ENCODE measurements around the gene NSG1. TPM values are rescaled to one million over a fixed set of nuclear protein-coding genes. Genes with fewer than 3 reads are reported as not detected.

Gene NSG1
- total RNA-seq, 1 experiment from 2014 or later, result 1.3 TPM

GRCh38 chr4:4460759-4461158 is 73.9 kb downstream of the NSG1 start:
- DNase-seq (ENCODE audit: low spot score), result no peak
- ChIA-PET POLR2A (ENCODE audit: low non-redundant PET) (no interaction called here), CTCF (no interaction called here)
- BruUV-seq (replicated peaks), result no TSS peak
- TF ChIP-seq EZH2 (IDR thresholded peaks at IDR 0.05; ENCODE audit: borderline replicate concordance, low read depth, low read length, poor library complexity, severe bottlenecking) (no peak), CTCF (conservative IDR thresholded peaks at IDR 0.05; ENCODE audit: low read depth, low read length) (no peak)
- H3K4me1 ChIP-seq (ENCODE audit: insufficient read depth, low read length, poor library complexity, severe bottlenecking), result no peaks in the 10 kb centered on the region
- intact Hi-C loops (cut with micrococcal nuclease; ENCODE audit: unreplicated experiment), result no loop called here
- peaks cover 6% of the 10 kb centered on the region for H3K36me3 ChIP-seq (ENCODE audit: insufficient read depth, low read length, poor library complexity, severe bottlenecking)
- no peak overlapping the region for H3K27ac ChIP-seq (ENCODE audit: low read depth, low read length, poor library complexity, severe bottlenecking)
- H3K27me3 ChIP-seq (replicated peaks; ENCODE audit: insufficient read depth, low read depth, low read length, poor library complexity), result no peaks in the 10 kb centered on the region
- no peak overlapping the region for H3K4me3 ChIP-seq (ENCODE audit: low read depth, low read length, poor library complexity, severe bottlenecking)
- no peaks in the 10 kb centered on the region for H3K9me3 ChIP-seq (ENCODE audit: low read depth, low read length, poor library complexity, severe bottlenecking)

- no peaks in the 10 kb centered on the region for H3K27me3 ChIP-seq (replicated peaks; ENCODE audit: insufficient read depth, low read depth, low read length, poor library complexity)
- CTCF ChIA-PET, result no interaction called here
- no peaks in the 10 kb centered on the region for H3K9me3 ChIP-seq (ENCODE audit: low read depth, low read length, poor library complexity, severe bottlenecking)
- intact Hi-C loops (cut with micrococcal nuclease; ENCODE audit: unreplicated experiment), result no loop called here
- POLR2A ChIA-PET (ENCODE audit: low non-redundant PET), result no interaction called here
- no peak for DNase-seq (ENCODE audit: low spot score)
- H3K4me1 ChIP-seq (ENCODE audit: insufficient read depth, low read length, poor library complexity, severe bottlenecking), result no peaks in the 10 kb centered on the region
- no peak overlapping the region for H3K4me3 ChIP-seq (ENCODE audit: low read depth, low read length, poor library complexity, severe bottlenecking)
- H3K36me3 ChIP-seq (ENCODE audit: insufficient read depth, low read length, poor library complexity, severe bottlenecking), result peaks cover 3% of the 10 kb centered on the region
- TF ChIP-seq CTCF (conservative IDR thresholded peaks at IDR 0.05; ENCODE audit: low read depth, low read length) (no peak), EZH2 (IDR thresholded peaks at IDR 0.05; ENCODE audit: borderline replicate concordance, low read depth, low read length, poor library complexity, severe bottlenecking) (no peak)
- no TSS peak for BruUV-seq (replicated peaks)
- H3K27ac ChIP-seq (ENCODE audit: low read depth, low read length, poor library complexity, severe bottlenecking), result no peak overlapping the region
These were observed 74.3 kb downstream of the NSG1 start for GRCh38 chr4:4461178-4461577.

GRCh38 chr4:4461850-4462249 is 74.9 kb downstream of the NSG1 start:
- intact Hi-C loops (cut with micrococcal nuclease; ENCODE audit: unreplicated experiment), result no loop called here
- H3K4me1 ChIP-seq (ENCODE audit: insufficient read depth, low read length, poor library complexity, severe bottlenecking), result no peaks in the 10 kb centered on the region
- POLR2A ChIA-PET (ENCODE audit: low non-redundant PET), result no interaction called here

More at GRCh38 chr4:4461850-4462249, 74.9 kb downstream of the NSG1 start:
- Histone ChIP-seq H3K9me3 (ENCODE audit: low read depth, low read length, poor library complexity, severe bottlenecking) (no peaks in the 10 kb centered on the region), H3K27ac (ENCODE audit: low read depth, low read length, poor library complexity, severe bottlenecking) (no peak overlapping the region), H3K36me3 (ENCODE audit: insufficient read depth, low read length, poor library complexity, severe bottlenecking) (no peaks in the 10 kb centered on the region), H3K4me3 (ENCODE audit: low read depth, low read length, poor library complexity, severe bottlenecking) (no peak overlapping the region), H3K27me3 (replicated peaks; ENCODE audit: insufficient read depth, low read depth, low read length, poor library complexity) (no peaks in the 10 kb centered on the region)
- DNase-seq (ENCODE audit: low spot score), result no peak
- BruUV-seq (replicated peaks), result no TSS peak
- no peak for TF ChIP-seq CTCF (conservative IDR thresholded peaks at IDR 0.05; ENCODE audit: low read depth, low read length)
- no peak for TF ChIP-seq EZH2 (IDR thresholded peaks at IDR 0.05; ENCODE audit: borderline replicate concordance, low read depth, low read length, poor library complexity, severe bottlenecking)
- CTCF ChIA-PET, result no interaction called here

All from A673 (cell line).